NCI-H526 treated with DMSO at 0.1 percent for 48 hours (cell line): ENCODE measurements around the gene TRANK1.
A peak's percentile ranks its signal among the peaks of the same experiment; 100 is the strongest.
"Not testable (repeated sequence)": the region's sequence is repeated elsewhere in the genome, so short reads cannot be mapped to it uniquely, and the experiment has no call there.

ENCODE experiments used
- DNase-seq: peaks from one replicate; lab custom pipeline; 2025; lab: John Stamatoyannopoulos, UW

Gene TRANK1

DNA sequence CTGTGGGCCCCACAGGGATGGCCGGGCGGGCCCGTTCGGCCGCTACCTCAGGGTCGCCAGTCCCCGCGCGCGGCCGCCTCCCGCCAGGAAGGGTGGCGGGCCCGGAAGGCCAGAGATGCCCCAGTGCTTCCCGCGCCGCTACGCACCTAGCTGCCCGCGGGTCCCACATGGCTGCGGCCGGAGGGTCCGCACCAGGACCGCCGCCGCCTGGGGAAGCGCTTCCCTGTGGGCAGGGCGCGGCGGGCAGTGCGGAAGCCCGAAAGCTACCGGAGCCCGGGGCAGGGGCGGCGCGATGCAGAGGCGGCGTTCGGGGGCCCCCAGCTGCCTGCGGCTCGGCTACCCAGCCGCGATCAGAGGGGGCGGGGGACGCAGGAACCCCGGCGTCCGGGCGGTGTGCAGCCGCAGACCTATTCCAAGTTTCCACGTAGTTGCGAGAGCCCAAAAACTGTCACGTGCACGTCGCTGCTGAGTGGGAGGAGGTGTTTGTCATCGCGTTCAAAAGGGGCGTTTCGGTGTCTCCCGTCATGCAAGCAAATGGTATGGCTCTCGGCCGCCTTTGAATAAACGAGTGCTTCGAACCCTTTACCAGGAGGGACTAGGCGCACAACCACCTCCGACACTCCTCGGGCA lies at the start of gene TRANK1:
TRANK1 (minus strand) TSS at position 414 of the 630 bp plus-strand sequence; CDS start at position 169, 245 bp downstream.
- DNase-seq = no peak

DNA sequence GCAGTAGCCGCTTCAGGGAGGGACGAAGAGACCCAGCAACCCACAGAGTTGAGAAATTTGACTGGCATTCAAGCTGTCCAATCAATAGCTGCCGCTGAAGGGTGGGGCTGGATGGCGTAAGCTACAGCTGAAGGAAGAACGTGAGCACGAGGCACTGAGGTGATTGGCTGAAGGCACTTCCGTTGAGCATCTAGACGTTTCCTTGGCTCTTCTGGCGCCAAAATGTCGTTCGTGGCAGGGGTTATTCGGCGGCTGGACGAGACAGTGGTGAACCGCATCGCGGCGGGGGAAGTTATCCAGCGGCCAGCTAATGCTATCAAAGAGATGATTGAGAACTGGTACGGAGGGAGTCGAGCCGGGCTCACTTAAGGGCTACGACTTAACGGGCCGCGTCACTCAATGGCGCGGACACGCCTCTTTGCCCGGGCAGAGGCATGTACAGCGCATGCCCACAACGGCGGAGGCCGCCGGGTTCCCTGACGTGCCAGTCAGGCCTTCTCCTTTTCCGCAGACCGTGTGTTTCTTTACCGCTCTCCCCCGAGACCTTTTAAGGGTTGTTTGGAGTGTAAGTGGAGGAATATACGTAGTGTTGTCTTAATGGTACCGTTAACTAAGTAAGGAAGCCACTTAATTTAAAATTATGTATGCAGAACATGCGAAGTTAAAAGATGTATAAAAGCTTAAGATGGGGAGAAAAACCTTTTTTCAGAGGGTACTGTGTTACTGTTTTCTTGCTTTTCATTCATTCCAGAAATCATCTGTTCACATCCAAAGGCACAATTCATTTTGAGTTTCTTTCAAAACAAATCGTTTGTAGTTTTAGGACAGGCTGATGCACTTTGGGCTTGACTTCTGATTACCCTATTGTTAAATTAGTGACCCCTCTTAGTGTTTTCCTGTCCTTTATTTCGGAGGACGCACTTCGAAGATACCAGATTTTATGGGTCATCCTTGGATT lies 48.8 kb upstream of the TRANK1 start, which contains the start of gene MLH1:
MLH1 (plus strand) TSS at position 193 of the 958 bp plus-strand sequence; CDS start at position 223, 30 bp downstream.
- DNase-seq = no peak

GRCh38 chr3:36992806-36993325 lies 48.0 kb upstream of the TRANK1 start, which contains the start of gene EPM2AIP1:
Gene EPM2AIP1 (minus strand): TSS chr3:36993131. CDS start chr3:36993077, 54 bp downstream.
- no peak for DNase-seq

DNA sequence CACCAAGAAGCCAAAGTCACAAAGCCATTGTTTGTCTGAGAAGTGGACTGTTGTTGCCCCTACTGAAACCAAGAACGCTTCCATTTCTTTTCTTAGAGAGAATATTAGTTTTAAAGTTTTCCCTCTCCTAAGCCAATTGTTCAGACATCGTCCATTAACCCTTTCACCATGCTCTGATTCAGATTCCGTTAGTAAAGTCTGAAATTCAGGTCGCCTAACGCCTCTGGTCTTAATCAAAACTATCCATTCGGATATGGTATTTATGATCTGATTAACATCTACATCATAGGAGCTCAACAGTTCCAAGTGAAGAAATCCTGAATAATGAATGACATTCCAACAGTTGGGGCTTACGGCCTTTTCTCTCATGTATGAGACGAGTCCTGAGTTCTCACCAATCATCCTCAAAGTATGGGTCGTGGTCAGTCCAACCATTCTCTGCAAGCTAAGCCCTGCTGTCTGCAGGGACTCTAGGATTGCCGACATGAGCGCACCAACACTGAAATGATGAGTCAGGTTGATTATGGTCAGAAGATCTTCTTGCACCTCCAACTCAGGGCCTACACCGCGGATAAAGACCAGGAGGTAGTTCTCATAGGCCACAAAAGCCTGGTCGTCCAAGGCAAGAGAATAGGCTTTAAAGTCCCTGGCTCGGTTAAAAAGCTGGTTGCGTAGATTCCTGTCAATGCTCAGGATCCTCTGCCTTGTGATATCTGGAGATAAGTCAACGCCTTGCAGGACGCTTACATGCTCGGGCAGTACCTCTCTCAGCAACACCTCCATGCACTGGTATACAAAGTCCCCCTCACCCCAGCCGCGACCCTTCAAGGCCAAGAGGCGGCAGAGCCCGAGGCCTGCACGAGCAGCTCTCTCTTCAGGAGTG lies 47.3 kb upstream of the TRANK1 start:
- DNase-seq = no peak

DNA sequence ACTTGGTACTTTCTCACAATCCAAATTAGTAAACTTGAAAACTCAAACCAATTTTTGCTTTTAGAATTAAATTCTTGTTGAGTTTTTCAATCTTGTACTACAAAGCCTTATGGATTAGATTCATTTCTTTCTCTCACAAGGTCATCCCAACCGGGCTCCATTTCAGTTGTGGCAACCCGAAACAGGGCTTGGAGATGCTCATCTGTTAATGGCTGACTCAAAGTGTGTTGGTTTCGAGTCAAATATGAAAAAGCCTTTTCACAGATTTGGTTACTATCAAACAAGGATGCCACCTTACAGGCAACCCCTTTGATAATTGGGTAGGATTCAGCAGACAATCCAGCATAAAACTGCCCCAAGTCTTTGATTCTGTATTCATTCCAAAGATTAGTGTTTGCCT lies 46.3 kb upstream of the TRANK1 start:
- no peak for DNase-seq

- DNase-seq = no peak
Measured at GRCh38 chr3:36989568-36989967, 44.7 kb upstream of the TRANK1 start.

DNA sequence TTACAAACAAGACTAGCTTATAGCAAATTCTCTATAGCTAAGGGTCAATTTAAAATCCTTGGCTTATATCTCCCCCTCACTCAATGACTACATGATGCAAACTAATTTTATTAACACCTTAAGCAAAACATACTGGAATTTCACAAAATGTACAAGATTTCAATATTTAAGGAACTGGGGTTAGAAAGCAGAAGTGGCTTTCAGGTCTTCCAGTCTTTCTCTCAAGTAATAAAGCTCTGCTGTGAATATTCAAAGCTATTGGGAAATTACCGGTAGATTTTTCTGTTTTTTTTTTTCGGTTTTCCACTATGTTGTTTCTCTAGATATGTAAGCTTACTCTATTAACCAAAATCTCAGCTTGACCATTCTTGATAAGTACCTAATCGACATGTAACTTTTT lies 44.2 kb upstream of the TRANK1 start:
- DNase-seq = no peak

GRCh38 chr3:36988356-36988755 lies 43.5 kb upstream of the TRANK1 start:
- no peak for DNase-seq

DNA sequence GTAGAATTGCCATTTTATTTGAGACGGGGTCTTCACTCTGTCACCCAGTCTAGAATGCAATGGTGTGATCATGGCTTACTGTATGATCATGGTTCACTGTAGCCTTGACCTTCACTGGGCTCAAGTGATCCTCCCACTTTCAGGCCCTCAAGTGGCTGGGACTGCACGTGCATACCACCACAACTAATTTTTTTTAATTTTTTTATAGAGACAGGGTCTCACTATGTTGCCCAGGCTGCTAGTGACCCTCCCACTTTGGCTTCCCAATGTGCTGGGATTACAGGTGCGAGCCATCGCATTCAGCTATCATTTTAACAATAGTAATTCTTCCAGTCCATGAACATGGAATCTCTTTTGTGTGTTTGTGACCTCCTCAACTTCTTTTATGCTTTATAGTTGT lies 36.2 kb upstream of the TRANK1 start:
- DNase-seq = no peak

- no peak for DNase-seq
Measured at GRCh38 chr3:36973139-36973538, 28.3 kb upstream of the TRANK1 start.

GRCh38 chr3:36972163-36972562 lies 27.3 kb upstream of the TRANK1 start:
- no peak for DNase-seq

GRCh38 chr3:36969540-36970432 lies 24.9 kb upstream of the TRANK1 start:
- DNase-seq = peak; percentile 93

DNA sequence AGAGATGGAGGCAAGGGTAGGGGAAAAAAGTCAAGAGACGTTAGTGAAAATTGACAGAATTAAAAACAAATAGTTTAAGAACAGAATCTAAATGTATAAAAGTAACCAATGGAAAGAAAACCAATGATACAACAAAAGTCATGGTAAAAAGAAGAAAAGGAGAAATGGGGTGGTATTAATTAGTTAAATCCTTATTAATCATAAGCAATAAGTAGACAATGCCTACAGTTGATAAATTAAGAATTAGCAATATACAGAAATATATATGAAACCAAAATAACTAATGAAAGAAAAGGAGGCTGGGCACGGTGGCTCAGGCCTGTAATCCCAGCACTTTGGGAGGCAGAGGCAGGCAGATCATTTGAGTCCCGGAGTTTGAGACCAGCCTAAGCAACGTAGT lies 24.2 kb upstream of the TRANK1 start:
- DNase-seq = no peak

GRCh38 chr3:36965440-36965839 lies 20.6 kb upstream of the TRANK1 start:
- peak; percentile 2 for DNase-seq

GRCh38 chr3:36964817-36965216 lies 20.0 kb upstream of the TRANK1 start:
- no peak for DNase-seq

GRCh38 chr3:36964331-36964730 lies 19.5 kb upstream of the TRANK1 start:
- DNase-seq = no peak

GRCh38 chr3:36963008-36963407 lies 18.2 kb upstream of the TRANK1 start:
- DNase-seq = not testable (repeated sequence)

DNA sequence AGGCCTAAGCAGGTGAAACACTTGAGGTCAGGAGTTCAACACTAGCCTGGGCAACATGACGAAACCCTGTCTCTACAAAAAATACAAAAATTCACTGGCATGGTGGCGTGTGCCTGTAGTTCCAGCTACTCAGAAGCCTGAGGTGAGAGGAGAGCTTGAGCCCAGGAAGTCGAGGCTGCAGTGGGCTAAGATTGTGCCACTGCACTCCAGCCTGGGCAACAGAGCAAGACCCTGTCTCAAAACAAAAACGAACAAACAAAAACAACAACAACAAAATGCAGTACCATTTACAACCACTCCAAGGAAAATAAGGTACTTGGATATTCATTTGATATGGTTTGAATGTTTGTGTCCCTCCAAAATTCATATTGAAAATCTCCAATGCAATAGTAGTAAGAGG lies 15.6 kb upstream of the TRANK1 start:
- DNase-seq = no peak

DNA sequence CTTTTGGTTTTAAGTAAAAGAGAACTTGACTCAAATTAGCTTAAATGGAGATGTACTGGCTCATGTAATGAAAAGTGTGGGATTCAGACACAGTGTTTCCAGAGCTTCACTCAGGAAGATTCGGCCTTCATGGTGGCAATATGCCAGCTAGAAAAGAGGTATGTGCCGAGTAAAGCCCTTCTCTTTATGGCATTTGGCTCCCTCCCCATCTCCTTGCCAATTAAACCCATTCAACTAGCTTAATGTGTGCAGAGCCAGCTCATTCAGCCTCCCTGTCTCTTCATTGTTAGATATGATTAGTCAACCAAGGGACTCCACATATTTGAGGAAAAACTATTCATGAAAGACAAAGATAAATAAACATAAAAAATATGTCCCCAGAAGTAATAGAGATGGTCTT lies 15.0 kb upstream of the TRANK1 start:
- no peak for DNase-seq

- no peak for DNase-seq
Measured at GRCh38 chr3:36957862-36958686, 13.2 kb upstream of the TRANK1 start.
